HCT116 (cell line): ENCODE measurements around the gene CLCN3. TPM values are rescaled to one million over a fixed set of nuclear protein-coding genes. Genes with fewer than 3 reads are reported as not detected.
"Not testable (repeated sequence)": the region's sequence is repeated elsewhere in the genome, so short reads cannot be mapped to it uniquely, and the experiment has no call there.

Source experiments
- ATAC-seq: fragments of 200-7000 bp; cut with Tn5 transposase; 2 replicates; pipeline ENCODE4 v1.9.1; 2020; ENCODE audit warnings: mild to moderate bottlenecking, moderate library complexity
- Bru-seq: library from RNA; stranded (reverse); fragments of 400-500 nt; gene quantifications from one replicate; lab custom pipeline; 2021; lab: Mats Ljungman, UMichigan
- BruChase-seq, 2 experiments: library from RNA; stranded (reverse); fragments of 400-500 nt; gene quantifications; one replicate each; lab custom pipeline; 2021; lab: Mats Ljungman, UMichigan
- BruUV-seq: library from RNA; stranded (reverse); fragments of 400-500 nt; replicated peaks from 2 replicates; lab custom pipeline; 2021; lab: Mats Ljungman, UMichigan
- CTCF ChIA-PET: fragments of 300-600 bp; sonication (Branson Sonifier 250); formaldehyde crosslinking; loops from one replicate; lab custom pipeline; 2021; ENCODE audit warnings: antibody characterized with exemption; lab: Charles Lee
- POLR2A ChIA-PET: fragments of 300-600, 350-600 bp; sonication (Branson Sonifier 250); formaldehyde crosslinking; loops from one replicate; lab custom pipeline; 2021; ENCODE audit warnings: antibody characterized with exemption; lab: Charles Lee
- RAD21 ChIA-PET, 2 experiments: fragments of 300-600 bp; sonication (Branson Sonifier 250); formaldehyde crosslinking; loops; one replicate each; lab custom pipeline; 2023; ENCODE audit warnings: low total read pairs in 2 of 2; ENCODE audit not compliant: uncharacterized antibody in 2 of 2, unreplicated experiment in 2 of 2, low non-redundant PET in 1 of 2; lab: Charles Lee
- DNase-seq: peaks from one replicate; pipeline ENCODE4 v3.0.0-alpha.2; 2010; ENCODE audit warnings: low read depth, low spot score
- H2AFZ ChIP-seq: fragments of 200-600 bp; shearing (Covaris generic), sonication (generic); 2 replicates; pipeline ENCODE4 v1.6.1; 2017; ENCODE audit warnings: low read depth, mixed run types, mixed read lengths, antibody characterized with exemption, low read length; ENCODE audit not compliant: poor library complexity, severe bottlenecking
- H3K27ac ChIP-seq: 2 replicates; pipeline ENCODE4 v1.5.1; 2012; ENCODE audit warnings: low read depth, low read length
- H3K27me3 ChIP-seq: fragments of 200-600 bp; sonication (generic); 2 replicates; pipeline ENCODE4 v1.6.1; 2016; ENCODE audit warnings: mixed run types, low read length, mixed read lengths; ENCODE audit not compliant: insufficient read depth
- H3K36me3 ChIP-seq, 2 experiments: fragments of 200-500 bp in 1 of 2; fragments of 200-600 bp in 1 of 2; sonication (Bioruptor generic) in 1 of 2; sonication (generic) in 1 of 2; 2 replicates each; pipeline versions ENCODE4 v1.5.1 to v1.6.1; 2014 to 2016; ENCODE audit warnings: low read length in 2 of 2, inconsistent platforms in 1 of 2, mixed read lengths in 1 of 2, mixed run types in 1 of 2; ENCODE audit not compliant: insufficient read depth in 2 of 2, control insufficient read depth in 1 of 2
- H3K4me1 ChIP-seq, 2 experiments: fragments of 200-600 bp in 1 of 2; sonication (generic) in 1 of 2; 2 replicates each; pipeline versions ENCODE4 v1.5.1 to v1.6.1; 2012 to 2017; ENCODE audit warnings: low read length in 2 of 2, inconsistent platforms in 1 of 2, mild to moderate bottlenecking in 1 of 2, mixed read lengths in 1 of 2, mixed run types in 1 of 2, moderate library complexity in 1 of 2; ENCODE audit not compliant: insufficient read depth in 2 of 2, control insufficient read depth in 1 of 2
- H3K4me2 ChIP-seq: fragments of 200-600 bp; sonication (generic); 2 replicates; pipeline ENCODE4 v1.6.1; 2017; ENCODE audit warnings: mixed run types, low read length, mixed read lengths
- H3K4me3 ChIP-seq, 2 experiments: fragments of 200-600 bp in 1 of 2; sonication (generic) in 1 of 2; replicated peaks in 1 of 2; 2 replicates each; pipeline ENCODE4 v1.5.1; 2011 to 2016; ENCODE audit warnings: low read length in 2 of 2, control low read depth in 1 of 2, low read depth in 1 of 2, mild to moderate bottlenecking in 1 of 2, mixed read lengths in 1 of 2, mixed run types in 1 of 2
- H3K79me2 ChIP-seq: fragments of 200-600 bp; sonication (generic); 2 replicates; pipeline ENCODE4 v1.6.1; 2017; ENCODE audit warnings: mild to moderate bottlenecking, mixed run types, low read length, moderate library complexity, mixed read lengths; ENCODE audit not compliant: insufficient read depth
- H3K9ac ChIP-seq: fragments of 200-600 bp; sonication (generic); 2 replicates; pipeline ENCODE4 v1.6.1; 2016; ENCODE audit warnings: low read length, mixed read lengths
- H3K9me2 ChIP-seq: fragments of 200-600 bp; sonication (generic), shearing (Covaris generic); 2 replicates; pipeline ENCODE4 v1.6.1; 2017; ENCODE audit warnings: mixed run types, mild to moderate bottlenecking, moderate library complexity; ENCODE audit not compliant: insufficient read depth
- H3K9me3 ChIP-seq, 2 experiments: fragments of 200-500 bp in 1 of 2; fragments of 200-600 bp in 1 of 2; sonication (Bioruptor generic) in 1 of 2; sonication (generic) in 1 of 2; 2 replicates each; pipeline ENCODE4 v1.6.1; 2014 to 2017; ENCODE audit warnings: low read length in 2 of 2, mixed read lengths in 2 of 2, inconsistent platforms in 1 of 2, low read depth in 1 of 2, mild to moderate bottlenecking in 1 of 2, mixed run types in 1 of 2, moderate library complexity in 1 of 2; ENCODE audit not compliant: control insufficient read depth in 1 of 2, insufficient read depth in 1 of 2
- H4K20me1 ChIP-seq: fragments of 200-600 bp; sonication (generic), shearing (Covaris generic); 2 replicates; pipeline ENCODE4 v1.6.1; 2017; ENCODE audit warnings: mixed run types, mild to moderate bottlenecking, moderate library complexity; ENCODE audit not compliant: insufficient read depth
- EGR1 ChIP-seq: IDR thresholded peaks from 2 replicates; pipeline ENCODE4 v1.6.1; 2012; ENCODE audit warnings: low read depth
- EZH2 ChIP-seq: fragments of 200-600 bp; sonication (generic); IDR thresholded peaks from 2 replicates; pipeline ENCODE4 v1.6.1; 2017; ENCODE audit warnings: antibody characterized with exemption, mixed run types
- POLR2A ChIP-seq: IDR thresholded peaks from 2 replicates; pipeline ENCODE4 v1.7.0; 2011; ENCODE audit warnings: borderline replicate concordance; ENCODE audit not compliant: insufficient read depth, insufficient read length; ENCODE audit errors: extremely low read depth
- POLR2AphosphoS5 ChIP-seq: IDR thresholded peaks from 2 replicates; pipeline ENCODE4 v1.6.1; 2011; ENCODE audit warnings: mild to moderate bottlenecking, low read depth, low read length, moderate library complexity
- TCF7L2 ChIP-seq: IDR thresholded peaks from 2 replicates; pipeline ENCODE4 v1.7.0; 2011; ENCODE audit warnings: borderline replicate concordance, inconsistent platforms; ENCODE audit not compliant: insufficient read depth, insufficient read length; ENCODE audit errors: extremely low read depth
- intact Hi-C: fragments of 100-400 bp; cut with micrococcal nuclease; formaldehyde crosslinking; loops from 2 replicates; pipeline ENCODE4 v1.10.0; 2022
- long read RNA-seq: library from polyadenylated mRNA; unstranded; transcript quantifications from one replicate; pipeline ENCODE4 v2.0.0, GENCODE V29; 2021; ENCODE audit not compliant: unreplicated experiment
- polyA plus RNA-seq: library from polyadenylated mRNA; unstranded; fragments of >200 nt; gene quantifications from 2 replicates; pipeline ENCODE4 v1.2.1, GENCODE V29; 2012; ENCODE audit warnings: missing spikeins
- total RNA-seq: library from RNA; stranded (reverse); gene quantifications from one replicate; pipeline ENCODE4 v1.2.1, GENCODE V29; 2021; ENCODE audit not compliant: unreplicated experiment
- TF ChIP-seq, protein P1 (sequence below): IDR thresholded peaks from 2 replicates; pipeline ENCODE4 v1.6.1; 2011; ENCODE audit warnings: mild to moderate bottlenecking, low read length, moderate library complexity; ENCODE audit not compliant: insufficient replicate concordance; ENCODE audit errors: extremely low read depth

Gene CLCN3
- total RNA-seq (60.4 TPM), Bru-seq, nascent RNA (percentile 94 among the genes with signal in this experiment), BruChase-seq, experiment 1, labeled RNA remaining after a 6-hour chase (percentile 96 among the genes with signal in this experiment), BruChase-seq, experiment 2, labeled RNA remaining after a 2-hour chase (percentile 91 among the genes with signal in this experiment)
- 37.7 and 38.0 TPM in 2 replicates for polyA plus RNA-seq
- long read RNA-seq, full-length matches to known transcripts, result 70 of 108 reads
- long read RNA-seq, partial matches to known transcripts, result 16 of 108 reads
- long read RNA-seq, other reads (novel, unspliced or antisense), result 22 of 108 reads

DNA sequence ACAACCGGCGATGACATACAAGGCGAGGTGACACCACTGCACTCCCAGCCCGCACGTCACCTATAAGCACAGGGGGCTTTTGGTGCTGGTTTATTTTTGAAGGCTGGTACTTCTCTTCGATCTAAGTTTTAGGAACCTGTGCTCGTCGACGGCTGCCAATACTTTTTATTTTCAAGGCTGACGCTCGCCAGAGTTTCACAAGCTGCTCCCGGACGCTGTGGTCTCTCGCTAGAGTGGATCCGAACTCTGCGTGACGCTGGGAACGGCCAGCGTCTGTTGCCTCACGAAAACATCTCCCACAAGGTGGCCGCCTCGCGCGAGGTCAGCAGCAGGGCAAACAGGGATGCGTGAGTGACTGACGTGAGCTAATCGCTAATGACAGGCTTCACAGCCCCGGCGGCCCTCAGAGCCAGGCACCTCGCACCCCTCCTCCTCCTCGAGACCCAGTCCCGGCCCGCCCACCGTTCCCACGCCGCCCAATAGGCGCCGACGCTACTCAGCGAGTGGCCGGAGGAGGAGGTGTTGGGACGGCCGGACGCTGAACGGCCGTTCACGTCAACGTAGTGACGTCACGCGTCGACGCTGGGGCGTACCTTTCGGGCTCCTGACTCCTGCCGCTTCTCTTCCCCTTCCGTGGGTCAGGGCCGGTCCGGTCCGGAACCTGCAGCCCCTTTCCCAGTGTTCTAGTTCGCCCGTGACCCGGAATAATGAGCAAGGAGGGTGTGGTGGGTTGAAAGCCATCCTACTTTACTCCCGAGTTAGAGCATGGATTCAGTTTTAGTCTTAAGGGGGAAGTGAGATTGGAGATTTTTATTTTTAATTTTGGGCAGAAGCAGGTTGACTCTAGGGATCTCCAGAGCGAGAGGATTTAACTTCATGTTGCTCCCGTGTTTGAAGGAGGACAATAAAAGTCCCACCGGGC is at the start of gene CLCN3:
Gene CLCN3, plus strand, starts transcription at position 621 of the 922 bp plus-strand sequence. CDS start 15,351 bp downstream, outside the sequence.
- H3K4me3 ChIP-seq, result peak within 1 kb of the TSS; percentile 78 to 80
- no peaks in the 10 kb centered on the region for H4K20me1 ChIP-seq
- H3K9ac ChIP-seq, result peak within 1 kb of the TSS; percentile 98
- DNase-seq (peak; percentile 95), ATAC-seq (peak; percentile 96)
- no peaks in the 10 kb centered on the region; a peak in 1 of 4 replicates for H3K36me3 ChIP-seq
- peak within 1 kb of the TSS; percentile 99 for H3K4me2 ChIP-seq
- ChIA-PET POLR2A (interaction anchor here (1.2 to 2.2 kb wide), 3 partner anchors 13 to 107 kb away, joined by 4 to 12 read pairs (median 4); no protein-coding TSS in a partner anchor), CTCF (interaction anchor here (0.8 to 1.1 kb wide), 2 partner anchors 40 to 54 kb away, joined by 3 to 7 read pairs; no protein-coding TSS in a partner anchor), RAD21 (no interaction called here)
- peak within 1 kb of the TSS; percentile 74 for H3K27ac ChIP-seq
- H3K27me3 ChIP-seq, result no peaks in the 10 kb centered on the region
- BruUV-seq, result no TSS peak
- H3K9me3 ChIP-seq, result no peaks in the 10 kb centered on the region
- H3K9me2 ChIP-seq, result no peaks in the 10 kb centered on the region
- H3K4me1 ChIP-seq, result peaks cover 10 to 29% of the 10 kb centered on the region in 2 experiments; a peak in 3 of 4 replicates
- peak; percentile 71 for TF ChIP-seq POLR2A
- TF ChIP-seq, protein P1, sequence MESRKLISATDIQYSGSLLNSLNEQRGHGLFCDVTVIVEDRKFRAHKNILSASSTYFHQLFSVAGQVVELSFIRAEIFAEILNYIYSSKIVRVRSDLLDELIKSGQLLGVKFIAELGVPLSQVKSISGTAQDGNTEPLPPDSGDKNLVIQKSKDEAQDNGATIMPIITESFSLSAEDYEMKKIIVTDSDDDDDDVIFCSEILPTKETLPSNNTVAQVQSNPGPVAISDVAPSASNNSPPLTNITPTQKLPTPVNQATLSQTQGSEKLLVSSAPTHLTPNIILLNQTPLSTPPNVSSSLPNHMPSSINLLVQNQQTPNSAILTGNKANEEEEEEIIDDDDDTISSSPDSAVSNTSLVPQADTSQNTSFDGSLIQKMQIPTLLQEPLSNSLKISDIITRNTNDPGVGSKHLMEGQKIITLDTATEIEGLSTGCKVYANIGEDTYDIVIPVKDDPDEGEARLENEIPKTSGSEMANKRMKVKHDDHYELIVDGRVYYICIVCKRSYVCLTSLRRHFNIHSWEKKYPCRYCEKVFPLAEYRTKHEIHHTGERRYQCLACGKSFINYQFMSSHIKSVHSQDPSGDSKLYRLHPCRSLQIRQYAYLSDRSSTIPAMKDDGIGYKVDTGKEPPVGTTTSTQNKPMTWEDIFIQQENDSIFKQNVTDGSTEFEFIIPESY, result peak; percentile 29
- no peak for TF ChIP-seq EZH2
- peak; percentile 24 for TF ChIP-seq TCF7L2
- TF ChIP-seq EGR1, result no peak
- peak; percentile 95 for TF ChIP-seq POLR2AphosphoS5
- intact Hi-C loops, result loop anchor here (1.0 to 10.0 kb wide), 2 partner anchors 40 to 105 kb away; no protein-coding TSS in a partner anchor
- H3K79me2 ChIP-seq, result peaks cover 48% of the 10 kb centered on the region
- H2AFZ ChIP-seq, result peak within 1 kb of the TSS; percentile 74

- H3K79me2 ChIP-seq, DNase-seq, H3K9ac ChIP-seq, BruUV-seq, POLR2A ChIA-PET, H3K4me1 ChIP-seq, H3K9me2 ChIP-seq, H3K27me3 ChIP-seq, H2AFZ ChIP-seq, H3K9me3 ChIP-seq, H4K20me1 ChIP-seq, CTCF ChIA-PET, ATAC-seq, H3K4me3 ChIP-seq, H3K4me2 ChIP-seq, RAD21 ChIA-PET, intact Hi-C loops, H3K36me3 ChIP-seq, H3K27ac ChIP-seq: not testable (repeated sequence)
These were observed 49.4 kb upstream of the CLCN3 start for GRCh38 chr4:169571012-169571411.
